ENCODE data around the gene CCNY.

The CCNY gene

GRCh38 chr10:35451151-35452016 is 115.1 kb downstream of the CCNY start:
- H3K9me3 ChIP-seq (ENCODE audit: control insufficient read depth in 1 of 2, low read length in 2 of 2) = no peaks in the 10 kb centered on the region
- H3K36me3 ChIP-seq (ENCODE audit: control insufficient read depth in 1 of 2, insufficient read depth in 2 of 2, low read length in 2 of 2) = no peaks in the 10 kb centered on the region
- peak overlapping the region; percentile 40 for H3K27ac ChIP-seq (ENCODE audit: low read length)
- no peak overlapping the region for H3K4me3 ChIP-seq (ENCODE audit: low read depth in 1 of 2, low read length in 2 of 2)
- H3K4me1 ChIP-seq (ENCODE audit: control insufficient read depth in 1 of 2, insufficient read depth in 2 of 2, low read length in 2 of 2) = peaks cover 14 to 56% of the 10 kb centered on the region in 2 donors
- H3K27me3 ChIP-seq (ENCODE audit: low read depth, low read length) = no peaks in the 10 kb centered on the region

GRCh38 chr10:35452171-35452570 is 115.9 kb downstream of the CCNY start:
- Histone ChIP-seq H3K36me3 (ENCODE audit: control insufficient read depth in 1 of 2, insufficient read depth in 2 of 2, low read length in 2 of 2) (no peaks in the 10 kb centered on the region), H3K4me3 (ENCODE audit: low read depth in 1 of 2, low read length in 2 of 2) (no peak overlapping the region), H3K27ac (ENCODE audit: low read length) (peak overlapping the region; percentile 40), H3K9me3 (ENCODE audit: control insufficient read depth in 1 of 2, low read length in 2 of 2) (no peaks in the 10 kb centered on the region), H3K27me3 (ENCODE audit: low read depth, low read length) (no peaks in the 10 kb centered on the region), H3K4me1 (ENCODE audit: control insufficient read depth in 1 of 2, insufficient read depth in 2 of 2, low read length in 2 of 2) (peaks cover 13 to 60% of the 10 kb centered on the region in 2 donors)

- Histone ChIP-seq H3K4me1 (ENCODE audit: control insufficient read depth in 1 of 2, insufficient read depth in 2 of 2, low read length in 2 of 2) (peaks cover 7 to 60% of the 10 kb centered on the region in 2 donors), H3K27me3 (ENCODE audit: low read depth, low read length) (no peaks in the 10 kb centered on the region), H3K36me3 (ENCODE audit: control insufficient read depth in 1 of 2, insufficient read depth in 2 of 2, low read length in 2 of 2) (no peaks in the 10 kb centered on the region), H3K4me3 (ENCODE audit: low read depth in 1 of 2, low read length in 2 of 2) (no peak overlapping the region), H3K27ac (ENCODE audit: low read length) (peak overlapping the region; percentile 46), H3K9me3 (ENCODE audit: control insufficient read depth in 1 of 2, low read length in 2 of 2) (no peaks in the 10 kb centered on the region)
Observed at GRCh38 chr10:35452847-35453246, 116.5 kb downstream of the CCNY start.

GRCh38 chr10:35453855-35454532 is 117.7 kb downstream of the CCNY start:
- H3K36me3 ChIP-seq (ENCODE audit: control insufficient read depth in 1 of 2, insufficient read depth in 2 of 2, low read length in 2 of 2) = no peaks in the 10 kb centered on the region
- H3K27me3 ChIP-seq (ENCODE audit: low read depth, low read length) = no peaks in the 10 kb centered on the region
- peak overlapping the region in 1 of 2 donors; percentile 23 for H3K4me3 ChIP-seq (ENCODE audit: low read depth in 1 of 2, low read length in 2 of 2)
- H3K9me3 ChIP-seq (ENCODE audit: control insufficient read depth in 1 of 2, low read length in 2 of 2) = no peaks in the 10 kb centered on the region
- peaks cover 4 to 62% of the 10 kb centered on the region in 2 donors for H3K4me1 ChIP-seq (ENCODE audit: control insufficient read depth in 1 of 2, insufficient read depth in 2 of 2, low read length in 2 of 2)
- peak overlapping the region; percentile 46 for H3K27ac ChIP-seq (ENCODE audit: low read length)

- Histone ChIP-seq H3K4me1 (ENCODE audit: control insufficient read depth in 1 of 2, insufficient read depth in 2 of 2, low read length in 2 of 2) (peaks cover 7 to 52% of the 10 kb centered on the region in 2 donors), H3K27me3 (ENCODE audit: low read depth, low read length) (no peaks in the 10 kb centered on the region), H3K4me3 (ENCODE audit: low read depth in 1 of 2, low read length in 2 of 2) (no peak overlapping the region), H3K9me3 (ENCODE audit: control insufficient read depth in 1 of 2, low read length in 2 of 2) (no peaks in the 10 kb centered on the region), H3K36me3 (ENCODE audit: control insufficient read depth in 1 of 2, insufficient read depth in 2 of 2, low read length in 2 of 2) (no peaks in the 10 kb centered on the region), H3K27ac (ENCODE audit: low read length) (no peak overlapping the region)
Observed at GRCh38 chr10:35456153-35456720, 119.9 kb downstream of the CCNY start.

- Histone ChIP-seq H3K27ac (ENCODE audit: low read length) (no peak overlapping the region), H3K36me3 (ENCODE audit: control insufficient read depth in 1 of 2, insufficient read depth in 2 of 2, low read length in 2 of 2) (no peaks in the 10 kb centered on the region), H3K27me3 (ENCODE audit: low read depth, low read length) (no peaks in the 10 kb centered on the region), H3K4me3 (ENCODE audit: low read depth in 1 of 2, low read length in 2 of 2) (no peak overlapping the region), H3K4me1 (ENCODE audit: control insufficient read depth in 1 of 2, insufficient read depth in 2 of 2, low read length in 2 of 2) (peaks cover 7 to 47% of the 10 kb centered on the region in 2 donors), H3K9me3 (ENCODE audit: control insufficient read depth in 1 of 2, low read length in 2 of 2) (no peaks in the 10 kb centered on the region)
Observed at GRCh38 chr10:35456784-35457183, 120.5 kb downstream of the CCNY start.

GRCh38 chr10:35458500-35459448 is 122.5 kb downstream of the CCNY start:
- no peak overlapping the region for H3K27ac ChIP-seq (ENCODE audit: low read length)
- no peaks in the 10 kb centered on the region for H3K36me3 ChIP-seq (ENCODE audit: control insufficient read depth in 1 of 2, insufficient read depth in 2 of 2, low read length in 2 of 2)
- no peaks in the 10 kb centered on the region for H3K27me3 ChIP-seq (ENCODE audit: low read depth, low read length)
- no peaks in the 10 kb centered on the region for H3K9me3 ChIP-seq (ENCODE audit: control insufficient read depth in 1 of 2, low read length in 2 of 2)
- peaks cover 13 to 60% of the 10 kb centered on the region in 2 donors for H3K4me1 ChIP-seq (ENCODE audit: control insufficient read depth in 1 of 2, insufficient read depth in 2 of 2, low read length in 2 of 2)
- no peak overlapping the region for H3K4me3 ChIP-seq (ENCODE audit: low read depth in 1 of 2, low read length in 2 of 2)

GRCh38 chr10:35459449-35459847 is 123.1 kb downstream of the CCNY start:
- H3K9me3 ChIP-seq (ENCODE audit: control insufficient read depth in 1 of 2, low read length in 2 of 2) = no peaks in the 10 kb centered on the region
- H3K36me3 ChIP-seq (ENCODE audit: control insufficient read depth in 1 of 2, insufficient read depth in 2 of 2, low read length in 2 of 2) = no peaks in the 10 kb centered on the region
- no peak overlapping the region for H3K27ac ChIP-seq (ENCODE audit: low read length)
- H3K27me3 ChIP-seq (ENCODE audit: low read depth, low read length) = no peaks in the 10 kb centered on the region
- peaks cover 9 to 58% of the 10 kb centered on the region in 2 donors for H3K4me1 ChIP-seq (ENCODE audit: control insufficient read depth in 1 of 2, insufficient read depth in 2 of 2, low read length in 2 of 2)
- H3K4me3 ChIP-seq (ENCODE audit: low read depth in 1 of 2, low read length in 2 of 2) = no peak overlapping the region

GRCh38 chr10:35460852-35461460 is 124.6 kb downstream of the CCNY start:
- peaks cover 14 to 56% of the 10 kb centered on the region in 2 donors for H3K4me1 ChIP-seq (ENCODE audit: control insufficient read depth in 1 of 2, insufficient read depth in 2 of 2, low read length in 2 of 2)
- H3K27ac ChIP-seq (ENCODE audit: low read length) = no peak overlapping the region

GRCh38 chr10:35462491-35462934 is 126.2 kb downstream of the CCNY start:
- Histone ChIP-seq H3K27me3 (ENCODE audit: low read depth, low read length) (no peaks in the 10 kb centered on the region), H3K4me3 (ENCODE audit: low read depth in 1 of 2, low read length in 2 of 2) (no peak overlapping the region), H3K27ac (ENCODE audit: low read length) (no peak overlapping the region), H3K4me1 (ENCODE audit: control insufficient read depth in 1 of 2, insufficient read depth in 2 of 2, low read length in 2 of 2) (peaks cover 14 to 50% of the 10 kb centered on the region in 2 donors), H3K36me3 (ENCODE audit: control insufficient read depth in 1 of 2, insufficient read depth in 2 of 2, low read length in 2 of 2) (no peaks in the 10 kb centered on the region), H3K9me3 (ENCODE audit: control insufficient read depth in 1 of 2, low read length in 2 of 2) (no peaks in the 10 kb centered on the region)

More at GRCh38 chr10:35460852-35461460, 124.6 kb downstream of the CCNY start:
- Histone ChIP-seq H3K4me3 (ENCODE audit: low read depth in 1 of 2, low read length in 2 of 2) (no peak overlapping the region), H3K9me3 (ENCODE audit: control insufficient read depth in 1 of 2, low read length in 2 of 2) (no peaks in the 10 kb centered on the region), H3K36me3 (ENCODE audit: control insufficient read depth in 1 of 2, insufficient read depth in 2 of 2, low read length in 2 of 2) (no peaks in the 10 kb centered on the region), H3K27me3 (ENCODE audit: low read depth, low read length) (no peaks in the 10 kb centered on the region)
